HepG2 (cell line): ENCODE data around the gene CHRNA5.

Source experiments
- EZH2 ChIP-seq: conservative IDR thresholded peaks from 2 replicates; pipeline ENCODE4 v1.6.1; 2012; ENCODE audit warnings: mild to moderate bottlenecking, low read depth, low read length, moderate library complexity
- HNRNPUL1 ChIP-seq: fragments of 200-400 bp; formaldehyde crosslinking; IDR thresholded peaks from 2 replicates; pipeline ENCODE4 v1.6.1; 2017; ENCODE audit warnings: low read depth, mild to moderate bottlenecking, low read length, moderate library complexity
- MEIS2 ChIP-seq: sonication (generic); formaldehyde crosslinking; IDR thresholded peaks from 2 replicates; pipeline ENCODE4 v1.9.0; 2021; ENCODE audit warnings: mild to moderate bottlenecking, missing genetic modification reagents
- POLR2A ChIP-seq, 2 experiments: IDR thresholded peaks; 2 replicates each; pipeline ENCODE4 v1.6.1; 2011; ENCODE audit warnings: low read depth in 2 of 2, low read length in 2 of 2, mild to moderate bottlenecking in 1 of 2, moderate library complexity in 1 of 2; ENCODE audit not compliant: insufficient read depth in 1 of 2
- REST ChIP-seq, 2 experiments: IDR thresholded peaks; 2 replicates each; pipeline ENCODE4 v1.6.1; 2011 to 2012; ENCODE audit warnings: low read length in 2 of 2, borderline replicate concordance in 1 of 2, low read depth in 1 of 2, mild to moderate bottlenecking in 1 of 2, moderate library complexity in 1 of 2
- ZNF670 ChIP-seq: sonication (generic); formaldehyde crosslinking; IDR thresholded peaks from 2 replicates; pipeline ENCODE4 v1.8.0; 2022; ENCODE audit warnings: mild to moderate bottlenecking, missing genetic modification reagents, borderline replicate concordance
- ZNF678 ChIP-seq: sonication (generic); formaldehyde crosslinking; IDR thresholded peaks from 2 replicates; pipeline ENCODE4 v1.4.0; 2020; ENCODE audit warnings: mild to moderate bottlenecking, missing genetic modification reagents
- ZNF883 ChIP-seq: sonication (generic); formaldehyde crosslinking; IDR thresholded peaks from 2 replicates; pipeline ENCODE4 v1.5.1; 2020; ENCODE audit warnings: mild to moderate bottlenecking, missing genetic modification reagents; ENCODE audit errors: not compliant biosample characterization
- TF ChIP-seq, protein P1 (sequence below): IDR thresholded peaks from 2 replicates; pipeline ENCODE4 v1.6.1; 2016; ENCODE audit warnings: low read depth, control low read depth
- TF ChIP-seq, protein P2 (sequence below): sonication (generic); formaldehyde crosslinking; IDR thresholded peaks from 2 replicates; pipeline ENCODE4 v1.5.0; 2020; ENCODE audit warnings: mild to moderate bottlenecking, missing genetic modification reagents, moderate library complexity

DNA sequence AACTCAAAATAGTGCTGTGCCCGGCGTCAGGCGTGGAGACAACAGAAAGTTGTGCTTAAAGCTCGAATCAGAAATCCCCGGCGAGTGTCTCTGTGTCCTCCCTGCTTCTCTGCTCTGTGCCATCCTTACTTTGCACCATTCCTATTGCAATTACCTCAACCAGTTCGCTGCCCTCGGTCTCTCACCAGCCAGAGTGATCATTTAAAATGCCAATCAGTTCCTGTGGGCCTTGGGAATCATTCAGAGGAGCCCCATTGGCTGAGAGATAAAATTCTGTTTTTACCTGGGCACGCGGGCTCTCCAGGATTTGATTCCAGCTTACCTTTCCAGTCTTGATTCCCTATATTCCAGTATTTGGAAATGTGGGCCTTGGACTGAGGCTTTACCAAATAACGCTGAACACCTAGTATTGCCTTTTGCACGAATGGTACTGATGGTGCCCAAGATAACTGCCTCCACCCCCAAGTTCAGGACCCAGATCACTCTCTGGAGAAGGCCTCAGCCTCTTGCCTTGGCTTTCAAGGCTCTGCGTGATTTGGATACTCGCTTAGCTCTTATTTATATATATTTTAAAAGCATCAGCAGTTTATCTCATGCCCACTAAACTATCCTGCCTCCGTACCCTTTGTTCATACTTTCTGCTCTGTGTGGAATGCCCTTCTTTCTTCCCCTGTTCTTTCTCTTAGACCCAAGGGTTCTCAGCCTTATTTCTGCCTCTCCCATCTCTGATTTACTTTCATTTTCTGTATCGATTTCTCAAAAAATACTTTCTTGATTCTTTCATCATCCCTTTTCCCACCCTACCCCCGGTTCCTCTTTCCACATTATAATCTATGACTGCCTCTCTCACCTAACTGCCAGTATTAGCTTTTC lies 24.2 kb upstream of the CHRNA5 start:
- TF ChIP-seq ZNF670 (CRISPR knock-in tag) (no peak), ZNF678 (CRISPR knock-in tag) (no peak), POLR2A (IDR thresholded peaks at IDR 0.05; ENCODE audit: insufficient read depth in 1 of 2, low read depth in 2 of 2, low read length in 2 of 2) (no peak), HNRNPUL1 (no peak), EZH2 (no peak), ZNF883 (CRISPR knock-in tag) (no peak), REST (IDR thresholded peaks at IDR 0.05; ENCODE audit: borderline replicate concordance in 1 of 2, low read depth in 1 of 2, low read length in 2 of 2) (no peak), MEIS2 (no peak)
- TF ChIP-seq, protein P1, sequence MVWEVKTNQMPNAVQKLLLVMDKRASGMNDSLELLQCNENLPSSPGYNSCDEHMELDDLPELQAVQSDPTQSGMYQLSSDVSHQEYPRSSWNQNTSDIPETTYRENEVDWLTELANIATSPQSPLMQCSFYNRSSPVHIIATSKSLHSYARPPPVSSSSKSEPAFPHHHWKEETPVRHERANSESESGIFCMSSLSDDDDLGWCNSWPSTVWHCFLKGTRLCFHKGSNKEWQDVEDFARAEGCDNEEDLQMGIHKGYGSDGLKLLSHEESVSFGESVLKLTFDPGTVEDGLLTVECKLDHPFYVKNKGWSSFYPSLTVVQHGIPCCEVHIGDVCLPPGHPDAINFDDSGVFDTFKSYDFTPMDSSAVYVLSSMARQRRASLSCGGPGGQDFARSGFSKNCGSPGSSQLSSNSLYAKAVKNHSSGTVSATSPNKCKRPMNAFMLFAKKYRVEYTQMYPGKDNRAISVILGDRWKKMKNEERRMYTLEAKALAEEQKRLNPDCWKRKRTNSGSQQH (CRISPR knock-in tag), result no peak
- TF ChIP-seq, protein P2, sequence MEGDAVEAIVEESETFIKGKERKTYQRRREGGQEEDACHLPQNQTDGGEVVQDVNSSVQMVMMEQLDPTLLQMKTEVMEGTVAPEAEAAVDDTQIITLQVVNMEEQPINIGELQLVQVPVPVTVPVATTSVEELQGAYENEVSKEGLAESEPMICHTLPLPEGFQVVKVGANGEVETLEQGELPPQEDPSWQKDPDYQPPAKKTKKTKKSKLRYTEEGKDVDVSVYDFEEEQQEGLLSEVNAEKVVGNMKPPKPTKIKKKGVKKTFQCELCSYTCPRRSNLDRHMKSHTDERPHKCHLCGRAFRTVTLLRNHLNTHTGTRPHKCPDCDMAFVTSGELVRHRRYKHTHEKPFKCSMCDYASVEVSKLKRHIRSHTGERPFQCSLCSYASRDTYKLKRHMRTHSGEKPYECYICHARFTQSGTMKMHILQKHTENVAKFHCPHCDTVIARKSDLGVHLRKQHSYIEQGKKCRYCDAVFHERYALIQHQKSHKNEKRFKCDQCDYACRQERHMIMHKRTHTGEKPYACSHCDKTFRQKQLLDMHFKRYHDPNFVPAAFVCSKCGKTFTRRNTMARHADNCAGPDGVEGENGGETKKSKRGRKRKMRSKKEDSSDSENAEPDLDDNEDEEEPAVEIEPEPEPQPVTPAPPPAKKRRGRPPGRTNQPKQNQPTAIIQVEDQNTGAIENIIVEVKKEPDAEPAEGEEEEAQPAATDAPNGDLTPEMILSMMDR (CRISPR knock-in tag), result no peak
